ENCODE results near the gene BEAN1.

The BEAN1 gene

DNA sequence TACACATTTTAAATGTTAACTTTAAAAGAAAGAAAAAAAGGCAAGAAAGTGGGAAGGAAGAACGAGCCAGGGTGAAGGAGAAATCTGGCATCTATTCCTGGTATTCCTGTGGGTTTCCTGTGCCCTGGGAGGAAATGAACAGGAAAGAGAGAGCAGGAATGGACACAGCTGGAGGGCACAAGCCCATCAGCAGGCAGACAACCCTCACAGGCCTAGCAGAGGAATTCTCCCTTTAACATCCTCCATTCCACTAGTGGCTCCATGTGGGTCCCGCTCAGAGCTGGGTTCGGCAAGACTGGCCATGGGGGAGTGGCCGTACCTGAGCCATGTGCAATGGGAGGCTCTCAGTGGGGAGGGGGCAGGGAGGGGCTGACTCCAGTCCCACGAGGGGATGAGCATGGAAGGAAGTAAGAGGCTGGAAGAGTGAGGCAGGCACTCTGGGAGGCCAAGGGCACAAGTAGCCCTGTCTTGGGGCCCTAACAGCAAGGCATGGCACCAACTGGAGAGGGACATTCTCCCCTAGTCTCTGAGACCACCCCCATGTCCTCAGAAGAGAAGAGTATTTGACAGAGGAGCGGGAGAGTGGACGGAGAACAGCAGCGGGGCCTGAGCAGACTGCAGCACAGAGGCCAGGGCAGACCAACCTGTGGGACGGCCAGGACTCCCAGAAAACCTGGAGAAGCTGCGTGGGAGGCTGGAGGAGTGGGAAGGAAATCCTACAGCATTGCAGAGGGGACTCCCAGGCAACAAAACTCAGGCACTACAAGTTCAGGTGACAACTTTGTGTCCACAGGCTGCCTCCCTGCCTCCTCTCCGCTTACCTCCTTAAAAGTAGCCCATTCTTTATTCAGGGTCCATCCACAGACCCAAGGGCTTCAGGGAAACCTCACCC, 92.6 kb downstream of the BEAN1 start:
- H2AK5ac ChIP-seq (ENCODE audit: low read length) = no peak overlapping the region
- H3K4me1 ChIP-seq (ENCODE audit: control insufficient read depth, low read depth, low read length) = no peaks in the 10 kb centered on the region
- H3K9ac ChIP-seq (ENCODE audit: low read length) = no peak overlapping the region
- no peak for DNase-seq
- H3K4me3 ChIP-seq (ENCODE audit: low read length) = no peak overlapping the region
- no peak overlapping the region for H3K23ac ChIP-seq (ENCODE audit: low read length)
- no peak overlapping the region for H3K56ac ChIP-seq (ENCODE audit: low read length)
- H3K79me2 ChIP-seq (ENCODE audit: control insufficient read depth, insufficient read depth, low read length) = no peaks in the 10 kb centered on the region
- no peak overlapping the region for H3K4me2 ChIP-seq (ENCODE audit: low read length)
- H2BK120ac ChIP-seq (ENCODE audit: low read depth, low read length) = no peak overlapping the region
- no CpG with 5 or more reads among the region's 11 CpGs for WGBS (ENCODE audit: extremely low coverage, insufficient coverage, low lambda C conversion rate)
- no peak overlapping the region for H2BK15ac ChIP-seq (replicated peaks; ENCODE audit: low read depth)
- no peaks in the 10 kb centered on the region for H3K36me3 ChIP-seq (ENCODE audit: control insufficient read depth, insufficient read depth, low read length)
- no peaks in the 10 kb centered on the region for H3K27me3 ChIP-seq (ENCODE audit: insufficient read depth, low read length, poor library complexity)
- no peak overlapping the region for H3K4ac ChIP-seq (ENCODE audit: low read depth, low read length)
- H4K8ac ChIP-seq (ENCODE audit: low read depth, low read length) = no peak overlapping the region
- H4K5ac ChIP-seq (ENCODE audit: low read length) = no peak overlapping the region
- H3K79me1 ChIP-seq (ENCODE audit: low read length) = no peaks in the 10 kb centered on the region
- no peak overlapping the region for H2BK5ac ChIP-seq (ENCODE audit: low read length)
- no peak overlapping the region for H3K27ac ChIP-seq (ENCODE audit: low read depth, low read length)
- H3K18ac ChIP-seq (ENCODE audit: low read length) = no peak overlapping the region

DNA sequence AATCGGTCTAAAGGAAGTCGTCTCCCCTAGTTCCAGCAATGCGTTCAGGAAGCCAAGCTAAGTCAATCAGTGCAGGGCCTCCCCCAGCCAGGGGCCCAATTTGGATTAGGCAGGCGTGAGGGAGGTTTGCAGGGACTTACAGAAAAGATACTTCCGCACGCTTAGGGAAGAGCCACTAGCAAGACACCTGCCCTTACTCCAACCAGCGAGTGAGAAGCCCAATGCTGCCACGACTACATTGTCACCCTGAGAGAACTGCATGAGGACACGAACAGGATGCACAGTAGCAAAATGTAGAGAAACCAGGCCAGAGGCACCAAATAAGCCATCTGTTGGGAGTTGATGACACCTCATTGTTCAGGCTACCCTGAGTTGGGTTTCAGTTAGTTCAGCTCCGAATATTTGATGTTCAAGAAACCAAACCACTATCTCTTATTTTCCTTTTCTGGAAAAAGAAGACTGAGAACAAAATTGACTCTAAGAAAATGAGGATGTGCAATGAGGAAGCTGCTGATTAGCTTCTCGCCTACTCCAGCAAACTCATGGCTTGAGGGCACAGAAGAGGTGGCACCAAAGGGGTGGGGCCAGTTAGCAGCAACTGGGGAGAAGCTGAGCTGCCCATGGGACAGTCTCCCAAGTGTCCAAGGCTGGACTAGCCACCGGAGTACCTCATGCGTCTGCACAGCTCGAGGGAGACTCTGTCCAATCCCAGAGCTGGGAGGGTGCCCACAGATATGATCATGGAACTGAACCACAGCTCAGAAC, 93.5 kb downstream of the BEAN1 start:
- H3K79me1 ChIP-seq (ENCODE audit: low read length) = no peaks in the 10 kb centered on the region
- no peak overlapping the region for H4K8ac ChIP-seq (ENCODE audit: low read depth, low read length)
- DNase-seq = no peak
- no peak overlapping the region for H2AK5ac ChIP-seq (ENCODE audit: low read length)
- no CpG with 5 or more reads among the region's 14 CpGs for WGBS (ENCODE audit: extremely low coverage, insufficient coverage, low lambda C conversion rate)
- H3K56ac ChIP-seq (ENCODE audit: low read length) = no peak overlapping the region
- no peaks in the 10 kb centered on the region for H3K36me3 ChIP-seq (ENCODE audit: control insufficient read depth, insufficient read depth, low read length)
- no peak overlapping the region for H2BK15ac ChIP-seq (replicated peaks; ENCODE audit: low read depth)
- H3K18ac ChIP-seq (ENCODE audit: low read length) = no peak overlapping the region
- no peak overlapping the region for H3K4me3 ChIP-seq (ENCODE audit: low read length)
- no peaks in the 10 kb centered on the region for H3K79me2 ChIP-seq (ENCODE audit: control insufficient read depth, insufficient read depth, low read length)
- H4K5ac ChIP-seq (ENCODE audit: low read length) = no peak overlapping the region
- no peak overlapping the region for H2BK5ac ChIP-seq (ENCODE audit: low read length)
- H3K4me2 ChIP-seq (ENCODE audit: low read length) = no peak overlapping the region
- no peak overlapping the region for H3K9ac ChIP-seq (ENCODE audit: low read length)
- H3K4me1 ChIP-seq (ENCODE audit: control insufficient read depth, low read depth, low read length) = no peaks in the 10 kb centered on the region
- H3K27me3 ChIP-seq (ENCODE audit: insufficient read depth, low read length, poor library complexity) = no peaks in the 10 kb centered on the region
- no peak overlapping the region for H3K27ac ChIP-seq (ENCODE audit: low read depth, low read length)
- H2BK120ac ChIP-seq (ENCODE audit: low read depth, low read length) = no peak overlapping the region
- H3K23ac ChIP-seq (ENCODE audit: low read length) = no peak overlapping the region
- H3K4ac ChIP-seq (ENCODE audit: low read depth, low read length) = no peak overlapping the region

DNA sequence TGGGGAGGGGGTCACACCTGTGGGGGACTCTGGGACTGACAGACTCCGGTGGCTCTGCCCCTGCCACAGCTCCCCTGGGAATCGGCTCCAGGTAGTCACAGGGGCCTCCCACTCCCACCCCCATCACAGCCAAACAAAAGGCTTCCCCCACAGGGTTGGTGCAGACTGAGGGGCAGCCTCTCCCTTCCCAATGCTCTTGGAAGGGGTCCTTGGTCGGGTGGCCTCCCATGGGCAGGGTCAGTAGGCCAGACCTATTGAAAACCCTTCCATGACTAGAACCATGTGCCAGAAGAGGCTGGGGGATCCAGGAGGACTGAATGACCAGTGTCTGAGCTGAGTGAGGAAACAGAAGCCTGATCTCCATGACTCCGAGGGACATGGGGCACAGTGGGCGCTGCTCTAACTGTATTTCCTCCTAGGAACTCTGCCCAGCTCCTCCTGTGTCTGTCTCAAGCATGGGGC, 94.2 kb downstream of the BEAN1 start:
- H3K9ac ChIP-seq (ENCODE audit: low read length) = no peak overlapping the region
- no peaks in the 10 kb centered on the region for H3K36me3 ChIP-seq (ENCODE audit: control insufficient read depth, insufficient read depth, low read length)
- H3K79me1 ChIP-seq (ENCODE audit: low read length) = no peaks in the 10 kb centered on the region
- H4K5ac ChIP-seq (ENCODE audit: low read length) = no peak overlapping the region
- no peak overlapping the region for H3K4me2 ChIP-seq (ENCODE audit: low read length)
- no peak overlapping the region for H3K4ac ChIP-seq (ENCODE audit: low read depth, low read length)
- no peak overlapping the region for H2BK120ac ChIP-seq (ENCODE audit: low read depth, low read length)
- H2BK5ac ChIP-seq (ENCODE audit: low read length) = no peak overlapping the region
- no CpG with 5 or more reads among the region's 5 CpGs for WGBS (ENCODE audit: extremely low coverage, insufficient coverage, low lambda C conversion rate)
- no peak overlapping the region for H2BK15ac ChIP-seq (replicated peaks; ENCODE audit: low read depth)
- no peak overlapping the region for H3K4me3 ChIP-seq (ENCODE audit: low read length)
- H3K23ac ChIP-seq (ENCODE audit: low read length) = no peak overlapping the region
- no peaks in the 10 kb centered on the region for H3K27me3 ChIP-seq (ENCODE audit: insufficient read depth, low read length, poor library complexity)
- no peak overlapping the region for H3K27ac ChIP-seq (ENCODE audit: low read depth, low read length)
- no peaks in the 10 kb centered on the region for H3K4me1 ChIP-seq (ENCODE audit: control insufficient read depth, low read depth, low read length)
- no peak overlapping the region for H3K56ac ChIP-seq (ENCODE audit: low read length)
- H4K8ac ChIP-seq (ENCODE audit: low read depth, low read length) = no peak overlapping the region
- no peak overlapping the region for H2AK5ac ChIP-seq (ENCODE audit: low read length)
- no peak overlapping the region for H3K18ac ChIP-seq (ENCODE audit: low read length)
- DNase-seq = no peak
- H3K79me2 ChIP-seq (ENCODE audit: control insufficient read depth, insufficient read depth, low read length) = no peaks in the 10 kb centered on the region

DNA sequence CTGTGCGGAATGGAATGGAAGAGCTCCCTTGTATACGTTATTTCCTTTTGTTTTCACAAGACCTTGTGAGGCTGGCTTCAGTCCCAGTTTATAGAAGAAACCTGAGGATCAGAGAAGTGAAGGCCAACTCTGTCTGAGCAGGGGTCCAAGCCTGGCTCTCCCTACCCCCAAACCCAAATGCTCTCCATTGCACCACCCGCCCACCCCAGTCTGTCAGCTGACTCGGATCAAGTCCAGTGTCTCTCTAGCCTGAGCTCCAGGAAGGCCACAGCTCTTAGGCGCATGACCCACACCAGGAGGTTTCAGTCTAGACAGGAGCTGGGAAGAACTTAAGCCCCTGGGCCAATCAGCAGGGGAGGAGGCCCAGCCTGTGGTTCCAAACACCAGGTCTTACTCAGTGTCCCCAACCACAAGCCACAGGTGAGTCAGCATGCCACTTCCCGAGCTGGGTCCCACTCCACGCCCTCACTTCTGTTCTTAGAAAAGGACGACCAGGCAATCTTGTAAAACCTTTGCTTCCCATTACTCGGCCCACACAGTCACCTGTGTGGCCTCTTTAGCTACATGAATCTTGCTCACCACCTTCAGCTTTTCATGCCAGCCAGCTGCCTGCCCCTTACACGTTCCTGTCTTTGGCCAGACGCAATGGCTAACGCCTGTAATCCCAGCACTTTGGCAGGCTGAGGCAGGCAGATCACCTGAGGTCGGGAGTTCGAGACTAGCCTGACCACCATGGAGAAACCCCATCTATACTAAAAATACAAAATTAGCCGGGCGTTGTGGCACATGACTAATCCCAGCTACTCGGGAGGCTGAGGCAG, 95.1 kb downstream of the BEAN1 start:
- H3K27me3 ChIP-seq (ENCODE audit: insufficient read depth, low read length, poor library complexity) = no peaks in the 10 kb centered on the region
- no peak overlapping the region for H3K4me2 ChIP-seq (ENCODE audit: low read length)
- H3K23ac ChIP-seq (ENCODE audit: low read length) = no peak overlapping the region
- H2BK15ac ChIP-seq (replicated peaks; ENCODE audit: low read depth) = no peak overlapping the region
- no peak overlapping the region for H3K27ac ChIP-seq (ENCODE audit: low read depth, low read length)
- H3K4me1 ChIP-seq (ENCODE audit: control insufficient read depth, low read depth, low read length) = no peaks in the 10 kb centered on the region
- no CpG with 5 or more reads among the region's 17 CpGs for WGBS (ENCODE audit: extremely low coverage, insufficient coverage, low lambda C conversion rate)
- no peak overlapping the region for H4K5ac ChIP-seq (ENCODE audit: low read length)
- H2BK120ac ChIP-seq (ENCODE audit: low read depth, low read length) = no peak overlapping the region
- H3K79me2 ChIP-seq (ENCODE audit: control insufficient read depth, insufficient read depth, low read length) = no peaks in the 10 kb centered on the region
- no peak overlapping the region for H3K4ac ChIP-seq (ENCODE audit: low read depth, low read length)
- no peak overlapping the region for H4K8ac ChIP-seq (ENCODE audit: low read depth, low read length)
- no peak overlapping the region for H2BK5ac ChIP-seq (ENCODE audit: low read length)
- H3K18ac ChIP-seq (ENCODE audit: low read length) = no peak overlapping the region
- no peak overlapping the region for H3K9ac ChIP-seq (ENCODE audit: low read length)
- H3K79me1 ChIP-seq (ENCODE audit: low read length) = no peaks in the 10 kb centered on the region
- no peak for DNase-seq
- H3K36me3 ChIP-seq (ENCODE audit: control insufficient read depth, insufficient read depth, low read length) = no peaks in the 10 kb centered on the region
- H2AK5ac ChIP-seq (ENCODE audit: low read length) = no peak overlapping the region
- H3K56ac ChIP-seq (ENCODE audit: low read length) = no peak overlapping the region
- no peak overlapping the region for H3K4me3 ChIP-seq (ENCODE audit: low read length)

DNA sequence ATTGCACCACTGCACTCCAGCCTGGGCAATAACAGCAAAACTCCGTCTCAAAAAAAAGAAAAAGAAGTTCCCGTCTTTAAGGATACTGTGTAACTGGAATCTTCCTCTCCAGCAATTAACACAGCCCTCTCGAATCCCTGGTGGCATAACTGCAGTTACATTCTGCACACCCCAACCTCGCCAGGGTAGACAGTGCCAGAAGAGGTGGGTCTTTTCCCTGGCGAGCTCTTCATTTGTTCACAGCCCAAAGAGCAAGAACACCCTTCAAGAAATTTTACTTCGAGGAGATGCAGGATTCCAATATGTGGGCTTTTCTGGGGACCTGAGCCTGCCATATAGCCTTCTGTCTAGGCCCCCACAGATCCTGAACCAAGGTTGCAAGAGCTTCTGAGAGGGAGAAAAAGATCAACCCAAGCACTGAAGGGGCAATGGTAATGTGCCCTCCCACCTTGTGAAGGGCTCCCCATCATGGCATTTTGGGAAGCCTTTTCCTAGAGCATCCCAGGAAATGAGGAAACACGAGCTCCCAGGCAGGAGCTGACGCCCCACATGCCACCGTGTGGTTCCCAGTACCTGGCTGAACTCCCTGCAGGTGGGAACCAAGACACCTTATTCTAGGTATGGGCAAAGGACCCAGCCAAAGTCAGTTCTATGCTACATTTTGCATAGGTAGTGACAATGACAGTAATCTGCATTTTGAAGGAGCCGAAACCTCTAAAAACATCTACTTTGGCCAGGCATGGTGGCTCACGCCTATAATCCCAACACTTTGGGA, 95.9 kb downstream of the BEAN1 start:
- Histone ChIP-seq H3K36me3 (ENCODE audit: control insufficient read depth, insufficient read depth, low read length) (no peaks in the 10 kb centered on the region), H4K5ac (ENCODE audit: low read length) (no peak overlapping the region), H3K4me2 (ENCODE audit: low read length) (no peak overlapping the region), H3K27me3 (ENCODE audit: insufficient read depth, low read length, poor library complexity) (no peaks in the 10 kb centered on the region), H3K23ac (ENCODE audit: low read length) (no peak overlapping the region), H3K4me3 (ENCODE audit: low read length) (no peak overlapping the region), H4K8ac (ENCODE audit: low read depth, low read length) (no peak overlapping the region), H2AK5ac (ENCODE audit: low read length) (no peak overlapping the region), H3K9ac (ENCODE audit: low read length) (no peak overlapping the region), H3K56ac (ENCODE audit: low read length) (no peak overlapping the region), H3K18ac (ENCODE audit: low read length) (no peak overlapping the region), H2BK5ac (ENCODE audit: low read length) (no peak overlapping the region), H3K4me1 (ENCODE audit: control insufficient read depth, low read depth, low read length) (no peaks in the 10 kb centered on the region), H3K4ac (ENCODE audit: low read depth, low read length) (no peak overlapping the region), H3K27ac (ENCODE audit: low read depth, low read length) (no peak overlapping the region), H2BK120ac (ENCODE audit: low read depth, low read length) (no peak overlapping the region), H3K79me2 (ENCODE audit: control insufficient read depth, insufficient read depth, low read length) (no peaks in the 10 kb centered on the region), H2BK15ac (replicated peaks; ENCODE audit: low read depth) (no peak overlapping the region), H3K79me1 (ENCODE audit: low read length) (no peaks in the 10 kb centered on the region)
- DNase-seq = no peak
- WGBS (ENCODE audit: extremely low coverage, insufficient coverage, low lambda C conversion rate) = no CpG with 5 or more reads among the region's 11 CpGs

Measured in mesendoderm (in vitro differentiated cells).